ENCODE data around the gene PCCA.

DNA sequence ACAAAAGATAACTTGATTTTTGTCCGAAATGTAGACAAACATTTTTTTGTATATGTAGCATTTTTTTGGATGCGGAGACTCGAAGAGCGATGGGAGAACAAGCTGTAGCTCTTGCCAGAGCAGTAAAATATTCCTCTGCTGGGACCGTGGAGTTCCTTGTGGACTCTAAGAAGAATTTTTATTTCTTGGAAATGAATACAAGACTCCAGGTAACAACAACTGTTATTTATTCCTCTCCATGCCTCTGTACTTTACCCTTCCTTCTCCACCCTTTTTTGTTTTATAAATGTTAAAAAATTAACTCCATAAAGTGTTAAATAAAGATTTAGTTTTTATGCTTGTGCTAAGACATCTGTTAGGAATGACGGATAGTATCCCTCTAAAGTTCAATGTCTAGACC lies 184.2 kb downstream of the PCCA start:
- no peak for TF ChIP-seq POLR2A (IDR thresholded peaks at IDR 0.05; ENCODE audit: low read depth, low read length)
- no peak for TF ChIP-seq TAF1 (IDR thresholded peaks at IDR 0.05; ENCODE audit: borderline replicate concordance, low read depth, low read length)

All from GM12892 (cell line).